Tibial nerve (tissue), 4 donors: ENCODE measurements around the gene CADPS2. TPM values are rescaled to one million over a fixed set of nuclear protein-coding genes. Genes with fewer than 3 reads are reported as not detected.

Source experiments
- DNase-seq, 2 donors: peaks; one replicate each; pipeline ENCODE4 v3.0.0-alpha.2; 2019; ENCODE audit warnings: low spot score in 2 of 2
- H3K27ac ChIP-seq, 4 donors: fragments of 200-600 bp; sonication (generic) in 3 of 4; one replicate each; pipeline ENCODE4 v1.5.1; 2017 to 2019; ENCODE audit warnings: mild to moderate bottlenecking in 1 of 4
- H3K27me3 ChIP-seq, 2 donors: fragments of 200-600 bp; sonication (generic) in 1 of 2; one replicate each; pipeline versions ENCODE4 v1.5.1 to v1.6.0; 2017 to 2019
- H3K36me3 ChIP-seq, 3 donors: fragments of 200-600 bp; sonication (generic); one replicate each; pipeline ENCODE4 v1.5.1; 2018 to 2019
- H3K4me1 ChIP-seq, 4 donors: fragments of 200-600 bp; sonication (generic) in 3 of 4; one replicate each; pipeline ENCODE4 v1.5.1; 2017 to 2019
- H3K4me3 ChIP-seq, 4 donors: fragments of 200-600 bp; sonication (generic) in 3 of 4; one replicate each; pipeline ENCODE4 v1.5.1; 2017 to 2019; ENCODE audit warnings: mild to moderate bottlenecking in 1 of 4, moderate library complexity in 1 of 4
- H3K9me3 ChIP-seq, 4 donors: fragments of 200-600 bp; sonication (generic) in 3 of 4; one replicate each; pipeline ENCODE4 v1.5.1; 2017 to 2019
- EP300 ChIP-seq, 2 donors: sonication (generic); formaldehyde crosslinking; IDR thresholded peaks; one replicate each; pipeline ENCODE4 v1.6.1; 2017; ENCODE audit warnings: antibody characterized with exemption in 2 of 2, mild to moderate bottlenecking in 1 of 2
- POLR2A ChIP-seq, 2 donors: fragments of 450-650 bp; IDR thresholded peaks; one replicate each; pipeline ENCODE4 v1.6.1; 2017; ENCODE audit warnings: antibody characterized with exemption in 2 of 2, mild to moderate bottlenecking in 2 of 2, moderate library complexity in 2 of 2
- WGBS, 2 donors: methylation state at CpG; one replicate each; pipeline ENCODE4 v1.1.5; 2018; 5-methylcytosine and 5-hydroxymethylcytosine counted together
- total RNA-seq, 4 donors: library from RNA; depleted of rRNA; stranded (reverse); fragments of >200 nt; gene quantifications; one replicate each; pipeline ENCODE4 v1.1.0, GENCODE V29; 2016
- TF ChIP-seq, protein P1 (sequence below), 5 experiments: fragments of 200-600 bp in 3 of 5; fragments of 450-650 bp in 2 of 5; sonication (generic) in 3 of 5; IDR thresholded peaks; one replicate each; pipeline ENCODE4 v1.5.1; 2016 to 2019; ENCODE audit warnings: antibody characterized with exemption in 5 of 5, mild to moderate bottlenecking in 3 of 5, moderate library complexity in 2 of 5

CADPS2 gene
- total RNA-seq, 4 donors from 2014 or later: 20.3 to 44.4 (median 27.1) TPM

DNA sequence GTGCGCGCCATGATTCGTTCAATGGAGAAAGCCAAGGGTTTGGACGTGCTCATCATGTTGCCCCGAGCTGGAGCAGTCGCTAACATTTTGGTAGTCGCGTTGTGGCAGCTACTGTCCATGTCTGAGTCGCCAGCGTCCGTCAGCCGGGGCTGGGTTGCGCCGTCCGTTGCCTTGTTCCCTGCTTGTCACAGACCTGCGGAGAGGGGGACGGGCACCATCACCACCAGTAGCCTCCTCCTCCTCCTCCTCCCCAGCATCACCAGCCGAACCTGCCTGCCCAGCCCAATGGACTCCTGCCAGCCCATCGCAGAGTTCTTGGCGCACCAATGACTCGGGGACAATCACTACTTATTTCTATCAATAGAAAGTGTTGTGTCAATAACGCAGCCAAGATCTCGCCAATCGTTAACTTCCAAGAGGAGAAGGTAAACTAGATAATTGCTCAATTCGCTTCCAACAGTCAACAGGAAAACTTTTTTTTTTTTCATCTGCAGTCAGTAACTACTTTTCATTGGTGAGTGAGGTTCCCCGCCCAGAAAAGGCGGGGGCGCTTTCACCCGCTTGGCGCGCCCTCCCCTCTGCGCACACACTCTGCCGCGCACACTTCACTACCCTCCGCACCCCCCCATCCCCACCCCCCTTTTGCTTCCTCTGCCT lies 581.8 kb downstream of the CADPS2 start, which contains the start of gene FEZF1:
FEZF1 (minus strand) TSS at position 432 of the 657 bp plus-strand sequence; CDS start at position 119, 313 bp downstream.
- WGBS, 2 donors: 5 to 7% methylated on average over 24 to 31 of the region's 35 CpGs
- DNase-seq: no peak
- H3K27ac ChIP-seq: no peak within 1 kb of the TSS
- TF ChIP-seq EP300 (IDR thresholded peaks at IDR 0.05) (no peak), POLR2A (IDR thresholded peaks at IDR 0.05) (no peak)
- TF ChIP-seq, protein P1, sequence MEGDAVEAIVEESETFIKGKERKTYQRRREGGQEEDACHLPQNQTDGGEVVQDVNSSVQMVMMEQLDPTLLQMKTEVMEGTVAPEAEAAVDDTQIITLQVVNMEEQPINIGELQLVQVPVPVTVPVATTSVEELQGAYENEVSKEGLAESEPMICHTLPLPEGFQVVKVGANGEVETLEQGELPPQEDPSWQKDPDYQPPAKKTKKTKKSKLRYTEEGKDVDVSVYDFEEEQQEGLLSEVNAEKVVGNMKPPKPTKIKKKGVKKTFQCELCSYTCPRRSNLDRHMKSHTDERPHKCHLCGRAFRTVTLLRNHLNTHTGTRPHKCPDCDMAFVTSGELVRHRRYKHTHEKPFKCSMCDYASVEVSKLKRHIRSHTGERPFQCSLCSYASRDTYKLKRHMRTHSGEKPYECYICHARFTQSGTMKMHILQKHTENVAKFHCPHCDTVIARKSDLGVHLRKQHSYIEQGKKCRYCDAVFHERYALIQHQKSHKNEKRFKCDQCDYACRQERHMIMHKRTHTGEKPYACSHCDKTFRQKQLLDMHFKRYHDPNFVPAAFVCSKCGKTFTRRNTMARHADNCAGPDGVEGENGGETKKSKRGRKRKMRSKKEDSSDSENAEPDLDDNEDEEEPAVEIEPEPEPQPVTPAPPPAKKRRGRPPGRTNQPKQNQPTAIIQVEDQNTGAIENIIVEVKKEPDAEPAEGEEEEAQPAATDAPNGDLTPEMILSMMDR (IDR thresholded peaks at IDR 0.05): no peak
- peaks cover 0 to 69% (median 20%) of the 10 kb centered on the region in 4 donors for H3K4me1 ChIP-seq
- H3K27me3 ChIP-seq: peaks cover 9 to 100% of the 10 kb centered on the region in 2 donors
- no peaks in the 10 kb centered on the region for H3K36me3 ChIP-seq
- H3K4me3 ChIP-seq: peak within 1 kb of the TSS; percentile 5 to 35 (median 12)
- H3K9me3 ChIP-seq: no peaks in the 10 kb centered on the region

DNA sequence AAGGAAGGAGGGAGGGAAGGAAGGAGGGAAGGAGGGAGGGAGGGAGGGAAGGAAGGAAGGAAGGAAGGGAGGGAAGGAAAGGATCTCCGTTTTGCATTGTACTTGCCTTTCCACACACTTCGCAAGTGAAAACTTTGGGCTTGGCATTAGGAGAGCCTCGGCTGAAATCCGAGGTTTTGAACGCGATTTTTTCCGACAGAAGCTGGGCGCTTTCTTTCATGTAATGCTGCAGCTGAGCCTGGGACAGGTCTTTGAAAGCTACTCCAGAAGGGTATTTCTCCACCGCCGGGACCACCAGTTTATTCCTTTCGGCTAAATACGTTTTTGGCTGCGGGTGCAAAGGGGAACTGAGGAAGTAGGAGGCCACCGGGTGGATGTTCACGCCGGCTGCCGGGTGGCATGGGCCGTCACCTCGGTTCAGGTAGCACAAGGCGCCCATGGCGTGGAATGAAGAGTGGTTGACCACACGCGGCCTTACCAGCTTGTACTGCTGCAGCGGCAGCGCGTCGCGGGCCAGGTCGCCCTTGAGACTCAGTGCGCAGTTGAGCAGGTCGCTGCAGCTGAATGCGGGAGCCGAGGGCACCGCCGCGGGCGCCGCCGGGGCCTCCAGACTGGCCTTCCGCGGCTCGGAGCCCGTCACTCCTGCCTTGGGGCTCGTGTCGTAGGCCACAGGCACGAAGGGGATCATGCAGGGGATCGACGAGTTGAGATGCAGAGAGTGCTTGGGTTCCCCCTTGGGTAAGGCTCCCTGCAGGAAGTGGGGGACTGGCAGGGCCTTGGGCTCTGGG lies 582.5 kb downstream of the CADPS2 start:
- Histone ChIP-seq H3K27ac (no peak overlapping the region), H3K9me3 (no peaks in the 10 kb centered on the region), H3K4me3 (peak overlapping the region in 2 of 4 donors; percentile 6 to 35), H3K27me3 (peaks cover 9 to 100% of the 10 kb centered on the region in 2 donors), H3K36me3 (no peaks in the 10 kb centered on the region), H3K4me1 (peaks cover 0 to 69% (median 20%) of the 10 kb centered on the region in 4 donors)
- no peak for DNase-seq
- TF ChIP-seq, protein P1 (IDR thresholded peaks at IDR 0.05): no peak
- TF ChIP-seq POLR2A (IDR thresholded peaks at IDR 0.05) (no peak), EP300 (IDR thresholded peaks at IDR 0.05) (no peak)
- WGBS, 2 donors: 3 to 7% methylated on average over 20 to 25 of the region's 48 CpGs

DNA sequence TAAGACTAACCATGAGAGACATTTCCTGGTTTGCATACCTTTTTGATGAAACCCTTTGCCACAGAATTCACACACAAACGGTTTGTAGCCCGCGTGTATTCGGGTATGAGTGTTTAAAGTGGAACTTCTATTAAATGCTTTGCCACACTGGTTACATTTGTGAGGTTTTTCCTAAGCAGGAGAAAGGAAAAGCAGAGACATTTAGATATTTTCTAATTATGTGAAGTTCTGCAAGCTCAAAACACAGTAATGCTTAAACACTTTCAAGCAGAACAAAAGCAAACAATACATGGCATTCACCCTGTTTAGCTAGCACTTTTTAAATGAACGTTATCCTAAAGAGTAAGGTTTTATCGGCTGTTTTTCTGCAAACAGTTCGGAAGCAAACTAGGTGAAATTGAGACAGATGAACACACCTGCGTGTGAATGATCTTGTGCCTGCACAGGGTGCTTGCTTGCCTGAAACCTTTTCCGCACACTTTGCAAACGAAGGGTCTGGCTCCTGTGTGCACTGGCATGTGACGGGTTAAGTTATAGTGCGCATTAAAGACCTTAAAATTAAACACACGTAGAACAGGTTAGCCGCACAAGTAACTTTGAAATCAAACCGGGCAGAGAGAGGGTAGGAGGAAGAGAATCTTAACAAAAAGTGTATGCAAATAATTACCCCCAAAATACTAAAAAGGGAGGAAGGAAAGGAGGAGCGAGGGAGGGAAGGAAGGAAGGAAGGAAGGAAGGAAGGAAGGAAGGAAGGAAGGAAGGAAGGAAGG lies 583.3 kb downstream of the CADPS2 start:
- Histone ChIP-seq H3K4me1 (peaks cover 0 to 69% (median 20%) of the 10 kb centered on the region in 4 donors), H3K9me3 (no peaks in the 10 kb centered on the region), H3K4me3 (no peak overlapping the region), H3K27me3 (peaks cover 9 to 100% of the 10 kb centered on the region in 2 donors), H3K36me3 (no peaks in the 10 kb centered on the region), H3K27ac (no peak overlapping the region)
- TF ChIP-seq POLR2A (IDR thresholded peaks at IDR 0.05) (no peak), EP300 (IDR thresholded peaks at IDR 0.05) (peak in 1 of 2 donors; percentile 10)
- TF ChIP-seq, protein P1 (IDR thresholded peaks at IDR 0.05): no peak
- 9 to 10% methylated on average over 16 of the region's 16 CpGs for WGBS, 2 donors
- no peak for DNase-seq

DNA sequence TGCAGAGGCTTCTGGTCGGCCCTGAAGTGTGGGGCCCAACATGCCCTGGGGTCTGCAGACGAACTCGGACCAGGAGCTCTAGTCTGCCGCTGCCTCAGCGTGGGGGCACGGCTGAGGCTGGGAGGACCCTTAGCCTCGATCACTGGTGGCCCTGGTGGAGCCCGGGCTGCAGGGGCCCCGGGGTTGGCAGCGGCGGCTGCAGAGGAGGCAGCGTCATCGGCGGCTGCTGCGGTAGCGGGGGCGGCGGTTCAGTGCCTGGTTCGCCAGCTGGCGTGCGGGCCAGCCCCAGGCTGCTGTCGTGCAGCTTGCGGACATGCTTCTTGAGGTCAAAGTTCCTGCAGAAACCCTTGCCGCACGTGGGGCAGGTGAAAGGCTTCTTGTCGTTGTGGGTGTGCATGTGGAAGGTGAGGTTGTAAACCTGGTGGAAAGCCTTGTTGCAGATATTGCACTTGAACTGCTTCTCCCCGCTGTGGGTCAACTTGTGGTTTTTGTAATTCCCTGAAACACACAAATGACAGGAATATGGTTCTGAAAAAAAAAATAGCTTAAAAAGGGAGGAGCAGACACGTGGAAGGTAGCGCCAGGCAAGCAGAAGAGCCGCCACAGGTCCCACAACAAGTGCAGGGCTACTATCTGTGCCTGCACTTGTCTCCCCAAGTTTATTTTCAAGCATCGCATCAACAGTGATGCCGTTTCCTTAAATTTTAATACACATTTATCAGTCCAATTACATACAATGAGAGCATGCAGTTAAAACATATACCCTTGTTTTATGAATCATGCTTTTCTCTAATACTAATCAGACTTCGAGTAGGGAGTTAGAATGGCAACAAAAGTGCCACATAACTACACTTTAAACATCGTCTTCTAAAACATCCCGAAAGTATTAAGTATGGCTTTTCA lies 584.2 kb downstream of the CADPS2 start:
- peaks cover 9 to 100% of the 10 kb centered on the region in 2 donors for H3K27me3 ChIP-seq
- no peak for TF ChIP-seq EP300 (IDR thresholded peaks at IDR 0.05)
- H3K4me3 ChIP-seq: no peak overlapping the region
- peaks cover 0 to 68% (median 20%) of the 10 kb centered on the region in 4 donors for H3K4me1 ChIP-seq
- no peak overlapping the region for H3K27ac ChIP-seq
- no peak for DNase-seq
- no peaks in the 10 kb centered on the region for H3K9me3 ChIP-seq
- 6 to 8% methylated on average over 28 to 35 of the region's 35 CpGs for WGBS, 2 donors
- no peaks in the 10 kb centered on the region for H3K36me3 ChIP-seq
